PC-3 (cell line): Measurements from ENCODE around the gene DOCK10. TPM values are rescaled to one million over a fixed set of nuclear protein-coding genes. Genes with fewer than 3 reads are reported as not detected.

Experiments used
- ATAC-seq: fragments of 200-7000 bp; cut with Tn5 transposase; 2 replicates; pipeline ENCODE4 v1.9.1; 2020; ENCODE audit warnings: mild to moderate bottlenecking, moderate library complexity
- BruUV-seq: library from RNA; stranded (reverse); fragments of 400-500 nt; replicated peaks from 2 replicates; lab custom pipeline; 2021; lab: Mats Ljungman, UMichigan
- CTCF ChIA-PET: fragments of 300-600 bp; sonication (Branson Sonifier 250); formaldehyde crosslinking; loops from one replicate; lab custom pipeline; 2022; ENCODE audit warnings: antibody characterized with exemption; lab: Charles Lee
- POLR2A ChIA-PET: fragments of 300-600 bp; sonication (Branson Sonifier 250); formaldehyde crosslinking; loops from one replicate; lab custom pipeline; 2022; ENCODE audit warnings: antibody characterized with exemption; ENCODE audit not compliant: unreplicated experiment; lab: Charles Lee
- DNase-seq: peaks from one replicate; pipeline ENCODE4 v3.0.0-alpha.2; 2015
- H2AFZ ChIP-seq: fragments of 300-600 bp; sonication (generic); 2 replicates; pipeline ENCODE4 v1.6.0; 2016; ENCODE audit warnings: antibody characterized with exemption, low read length
- H3F3A ChIP-seq: fragments of 300-600 bp; sonication (generic); one replicate; pipeline ENCODE4 v1.6.0; 2017; ENCODE audit warnings: antibody characterized with exemption, low read length, control low read depth, mild to moderate bottlenecking; ENCODE audit not compliant: unreplicated experiment
- H3K27ac ChIP-seq: fragments of 300-600 bp; sonication (generic); 2 replicates; pipeline ENCODE4 v1.5.1; 2016; ENCODE audit warnings: mild to moderate bottlenecking, low read length
- H3K27me3 ChIP-seq: fragments of 300-600 bp; sonication (generic); 2 replicates; pipeline ENCODE4 v1.6.1; 2016; ENCODE audit warnings: low read length, mixed read lengths
- H3K36me3 ChIP-seq: fragments of 300-600 bp; sonication (generic); 2 replicates; pipeline ENCODE4 v1.6.1; 2016; ENCODE audit warnings: low read depth, mixed run types, low read length, mixed read lengths
- H3K4me1 ChIP-seq: fragments of 300-600 bp; sonication (generic); 2 replicates; pipeline ENCODE4 v1.5.1; 2016; ENCODE audit warnings: low read length; ENCODE audit not compliant: insufficient read depth
- H3K4me2 ChIP-seq: fragments of 300-600 bp; sonication (generic); 2 replicates; pipeline ENCODE4 v1.6.0; 2016; ENCODE audit warnings: low read length
- H3K4me3 ChIP-seq: fragments of 300-600 bp; sonication (generic); 2 replicates; pipeline ENCODE4 v1.5.1; 2016; ENCODE audit warnings: mild to moderate bottlenecking, low read length, mixed read lengths
- H3K79me2 ChIP-seq: fragments of 300-600 bp; sonication (generic); 2 replicates; pipeline ENCODE4 v1.6.1; 2017; ENCODE audit warnings: low read length, mixed read lengths
- H3K9ac ChIP-seq: fragments of 300-600 bp; sonication (generic); 2 replicates; pipeline ENCODE4 v1.6.0; 2016; ENCODE audit warnings: mild to moderate bottlenecking, low read length
- H3K9me2 ChIP-seq: fragments of 300-600 bp; sonication (generic); replicated peaks from 2 replicates; pipeline ENCODE4 v1.6.1; 2016; ENCODE audit warnings: mixed run types, low read length, mixed read lengths
- H3K9me3 ChIP-seq: fragments of 300-600 bp; sonication (generic); 2 replicates; pipeline ENCODE4 v1.6.1; 2016; ENCODE audit warnings: low read length, mixed read lengths
- H4K20me1 ChIP-seq: fragments of 300-600 bp; sonication (generic); 2 replicates; pipeline ENCODE4 v1.6.1; 2016; ENCODE audit warnings: low read length, mixed read lengths
- CTCF ChIP-seq: fragments of 300-600 bp; sonication (generic); conservative IDR thresholded peaks from 2 replicates; pipeline ENCODE4 v1.5.1; 2017; ENCODE audit warnings: antibody characterized with exemption, low read depth, mild to moderate bottlenecking, low read length
- EZH2 ChIP-seq: fragments of 300-600 bp; sonication (generic); IDR thresholded peaks from one replicate; pipeline ENCODE4 v1.6.1; 2017; ENCODE audit warnings: antibody characterized with exemption, mild to moderate bottlenecking, low read length; ENCODE audit not compliant: unreplicated experiment
- EZH2phosphoT487 ChIP-seq: fragments of 300-600 bp; sonication (generic); IDR thresholded peaks from 2 replicates; pipeline ENCODE4 v1.6.1; 2018; ENCODE audit warnings: mild to moderate bottlenecking, antibody characterized with exemption, low read length, borderline replicate concordance
- intact Hi-C: fragments of 100-400 bp; cut with micrococcal nuclease; formaldehyde crosslinking; loops from 2 replicates; pipeline ENCODE4 v1.9.0; 2023
- total RNA-seq: library from RNA; depleted of rRNA; stranded (reverse); fragments of >200 nt; gene quantifications from 2 replicates; pipeline ENCODE4 v1.2.3, GENCODE V29; 2014

DOCK10 gene
- total RNA-seq, 1 experiment from 2014 or later, result 23.1 TPM

GRCh38 chr2:224793946-224794345, 248.3 kb downstream of the DOCK10 start:
- ChIA-PET CTCF (no interaction called here), POLR2A (no interaction called here)
- H3K4me1 ChIP-seq, result no peaks in the 10 kb centered on the region
- intact Hi-C loops, result no loop called here
- H3K4me3 ChIP-seq, result no peak overlapping the region
- H3K9ac ChIP-seq, result no peak overlapping the region
- H3K9me2 ChIP-seq, result no peaks in the 10 kb centered on the region
- ATAC-seq (no peak), DNase-seq (no peak)
- H3K27ac ChIP-seq, result no peak overlapping the region
- peaks cover 2% of the 10 kb centered on the region; the same call in 1 of the 2 replicates for H3K36me3 ChIP-seq
- no peaks in the 10 kb centered on the region for H3K27me3 ChIP-seq
- H3F3A ChIP-seq, result no peaks in the 10 kb centered on the region
- no peak for TF ChIP-seq EZH2
- TF ChIP-seq CTCF, result no peak
- TF ChIP-seq EZH2phosphoT487, result no peak
- H3K9me3 ChIP-seq, result no peaks in the 10 kb centered on the region
- H3K4me2 ChIP-seq, result no peak overlapping the region
- no peaks in the 10 kb centered on the region for H4K20me1 ChIP-seq
- BruUV-seq, result no TSS peak
- H2AFZ ChIP-seq, result no peak overlapping the region
- no peaks in the 10 kb centered on the region for H3K79me2 ChIP-seq

- intact Hi-C loops, result no loop called here
- Histone ChIP-seq H3K27me3 (no peaks in the 10 kb centered on the region), H3K9me2 (no peaks in the 10 kb centered on the region), H3K9me3 (no peaks in the 10 kb centered on the region), H3F3A (no peaks in the 10 kb centered on the region), H3K4me3 (no peak overlapping the region), H3K4me1 (no peaks in the 10 kb centered on the region), H3K9ac (no peak overlapping the region), H2AFZ (no peak overlapping the region), H3K27ac (no peak overlapping the region), H4K20me1 (no peaks in the 10 kb centered on the region), H3K79me2 (no peaks in the 10 kb centered on the region), H3K36me3 (peaks cover 6% of the 10 kb centered on the region; the same call in 1 of the 2 replicates), H3K4me2 (no peak overlapping the region)
- no TSS peak for BruUV-seq
- ChIA-PET POLR2A (no interaction called here), CTCF (no interaction called here)
- ATAC-seq (no peak), DNase-seq (no peak)
- TF ChIP-seq EZH2 (no peak), EZH2phosphoT487 (no peak), CTCF (no peak)
Measured at GRCh38 chr2:224786848-224787247, 255.4 kb downstream of the DOCK10 start.

GRCh38 chr2:224781400-224781799, 260.9 kb downstream of the DOCK10 start:
- BruUV-seq, result no TSS peak
- H3K4me2 ChIP-seq, result no peak overlapping the region
- intact Hi-C loops, result no loop called here
- H3K9me2 ChIP-seq, result no peaks in the 10 kb centered on the region
- no peaks in the 10 kb centered on the region for H3K27me3 ChIP-seq
- no peaks in the 10 kb centered on the region for H3K4me1 ChIP-seq
- H3K4me3 ChIP-seq, result no peak overlapping the region
- TF ChIP-seq CTCF (no peak), EZH2phosphoT487 (no peak), EZH2 (no peak)
- DNase-seq (no peak), ATAC-seq (no peak)
- no peak overlapping the region for H3K27ac ChIP-seq
- H2AFZ ChIP-seq, result no peak overlapping the region
- H3K9ac ChIP-seq, result no peak overlapping the region
- ChIA-PET CTCF (no interaction called here), POLR2A (no interaction called here)
- no peaks in the 10 kb centered on the region for H3F3A ChIP-seq
- no peaks in the 10 kb centered on the region for H3K36me3 ChIP-seq
- no peaks in the 10 kb centered on the region for H4K20me1 ChIP-seq
- no peaks in the 10 kb centered on the region for H3K79me2 ChIP-seq
- no peaks in the 10 kb centered on the region for H3K9me3 ChIP-seq
